ENCODE results near the gene UNC13C.

UNC13C gene

GRCh38 chr15:54017959-54018358, 39.7 kb downstream of the UNC13C start:
- DNase-seq (ENCODE audit: low read depth in 2 of 2), result no peak

GRCh38 chr15:54026258-54026657, 48.0 kb downstream of the UNC13C start:
- DNase-seq (ENCODE audit: low read depth in 2 of 2), result no peak

GRCh38 chr15:54026891-54027290, 48.6 kb downstream of the UNC13C start:
- DNase-seq (ENCODE audit: low read depth in 2 of 2), result no peak

- DNase-seq (ENCODE audit: low read depth in 2 of 2), result no peak
Measured at GRCh38 chr15:54029081-54029480, 50.8 kb downstream of the UNC13C start.

- DNase-seq (ENCODE audit: low read depth in 2 of 2), result no peak
Measured at GRCh38 chr15:54032066-54032465, 53.8 kb downstream of the UNC13C start.

- no peak for DNase-seq (ENCODE audit: low read depth in 2 of 2)
Measured at GRCh38 chr15:54033356-54033860, 55.2 kb downstream of the UNC13C start.

- no peak for DNase-seq (ENCODE audit: low read depth in 2 of 2)
Measured at GRCh38 chr15:54033869-54034458, 55.7 kb downstream of the UNC13C start.

GRCh38 chr15:54035616-54036015, 57.4 kb downstream of the UNC13C start:
- DNase-seq (ENCODE audit: low read depth in 2 of 2), result no peak

GRCh38 chr15:54045397-54045796, 67.2 kb downstream of the UNC13C start:
- no peak for DNase-seq (ENCODE audit: low read depth in 2 of 2)

- no peak for DNase-seq (ENCODE audit: low read depth in 2 of 2)
Measured at GRCh38 chr15:54046093-54046492, 67.9 kb downstream of the UNC13C start.

GRCh38 chr15:54064365-54064764, 86.1 kb downstream of the UNC13C start:
- DNase-seq (ENCODE audit: low read depth in 2 of 2), result no peak

- no peak for DNase-seq (ENCODE audit: low read depth in 2 of 2)
Measured at GRCh38 chr15:54066403-54066802, 88.2 kb downstream of the UNC13C start.

- no peak for DNase-seq (ENCODE audit: low read depth in 2 of 2)
Measured at GRCh38 chr15:54082836-54083492, 104.7 kb downstream of the UNC13C start.

GRCh38 chr15:54083501-54083900, 105.3 kb downstream of the UNC13C start:
- DNase-seq (ENCODE audit: low read depth in 2 of 2), result no peak

GRCh38 chr15:54083991-54084390, 105.8 kb downstream of the UNC13C start:
- DNase-seq (ENCODE audit: low read depth in 2 of 2), result no peak

- DNase-seq (ENCODE audit: low read depth in 2 of 2), result no peak
Measured at GRCh38 chr15:54088837-54089236, 110.6 kb downstream of the UNC13C start.

- DNase-seq (ENCODE audit: low read depth in 2 of 2), result no peak
Measured at GRCh38 chr15:54089776-54090175, 111.5 kb downstream of the UNC13C start.

GRCh38 chr15:54091651-54092050, 113.4 kb downstream of the UNC13C start:
- no peak for DNase-seq (ENCODE audit: low read depth in 2 of 2)

- no peak for DNase-seq (ENCODE audit: low read depth in 2 of 2)
Measured at GRCh38 chr15:54094661-54095060, 116.4 kb downstream of the UNC13C start.

GRCh38 chr15:54097019-54097418, 118.8 kb downstream of the UNC13C start:
- DNase-seq (ENCODE audit: low read depth in 2 of 2), result no peak

- no peak for DNase-seq (ENCODE audit: low read depth in 2 of 2)
Measured at GRCh38 chr15:54099010-54099409, 120.8 kb downstream of the UNC13C start.

GRCh38 chr15:54101664-54102270, 123.5 kb downstream of the UNC13C start:
- DNase-seq (ENCODE audit: low read depth in 2 of 2), result no peak

GRCh38 chr15:54102704-54103103, 124.5 kb downstream of the UNC13C start:
- no peak for DNase-seq (ENCODE audit: low read depth in 2 of 2)

All from stimulated activated CD4-positive, alpha-beta T cell treated with anti-CD3 and anti-CD28 coated beads, Interleukin-1b, Interleukin-23, amount 100 ng/mL, for 4 hours (primary cell).